HepG2 (cell line): ENCODE data around the gene MRPS17. TPM values are rescaled to one million over a fixed set of nuclear protein-coding genes. Genes with fewer than 3 reads are reported as not detected.

ENCODE experiments used
- ATF1 ChIP-seq: IDR thresholded peaks from 2 replicates; pipeline ENCODE4 v1.6.1; 2016; ENCODE audit warnings: mild to moderate bottlenecking, control low read depth
- CHCHD3 ChIP-seq: sonication (generic); formaldehyde crosslinking; IDR thresholded peaks from 2 replicates; pipeline ENCODE4 v1.8.0; 2022; ENCODE audit warnings: mild to moderate bottlenecking, missing genetic modification reagents, moderate library complexity
- CTCF ChIP-seq: sonication (generic); formaldehyde crosslinking; IDR thresholded peaks from 2 replicates; pipeline ENCODE4 v1.5.0; 2020; ENCODE audit warnings: mild to moderate bottlenecking, missing genetic modification reagents, moderate library complexity
- PHF20 ChIP-seq: sonication (generic); formaldehyde crosslinking; IDR thresholded peaks from 2 replicates; pipeline ENCODE4 v1.5.0; 2020; ENCODE audit warnings: mild to moderate bottlenecking, missing genetic modification reagents
- PHF21A ChIP-seq: sonication (generic); formaldehyde crosslinking; IDR thresholded peaks from 2 replicates; pipeline ENCODE4 v1.5.0; 2020; ENCODE audit warnings: mild to moderate bottlenecking, missing genetic modification reagents
- PRDM10 ChIP-seq: sonication (generic); formaldehyde crosslinking; IDR thresholded peaks from 2 replicates; pipeline ENCODE4 v1.4.0; 2020; ENCODE audit warnings: low read depth, missing genetic modification reagents
- USF2 ChIP-seq, 2 experiments: sonication (generic) in 1 of 2; formaldehyde crosslinking in 1 of 2; IDR thresholded peaks; 2 replicates each; pipeline versions ENCODE4 v1.5.1 to v1.6.1; 2011 to 2020; ENCODE audit warnings: borderline replicate concordance in 1 of 2, low read depth in 1 of 2, low read length in 1 of 2, mild to moderate bottlenecking in 1 of 2, missing genetic modification reagents in 1 of 2, moderate library complexity in 1 of 2
- ZNF326 ChIP-seq: sonication (generic); formaldehyde crosslinking; IDR thresholded peaks from 2 replicates; pipeline ENCODE4 v1.4.0; 2020; ENCODE audit warnings: missing genetic modification reagents, borderline replicate concordance
- ZNF512B ChIP-seq: sonication (generic); formaldehyde crosslinking; IDR thresholded peaks from 2 replicates; pipeline ENCODE4 v1.5.1; 2020; ENCODE audit warnings: missing genetic modification reagents, mild to moderate bottlenecking, borderline replicate concordance
- ZNF775 ChIP-seq: sonication (generic); formaldehyde crosslinking; IDR thresholded peaks from 2 replicates; pipeline ENCODE4 v1.4.0; 2020; ENCODE audit warnings: missing genetic modification reagents, mild to moderate bottlenecking, moderate library complexity, borderline replicate concordance
- polyA plus RNA-seq, 8 experiments: library from polyadenylated mRNA; depleted of rRNA in 3 of 8; stranded (reverse) in 7 of 8; unstranded in 1 of 8; fragments of >200 nt; fragmentation: Illumina TruSeq in 4 of 8; extraction: Trizol in 4 of 8; gene quantifications; 2 replicates each; pipeline versions ENCODE4 v1.2.1 to v1.2.3, GENCODE V29; 2011 to 2016; ENCODE audit warnings: low read depth in 4 of 8, missing spikeins in 1 of 8, mixed read lengths in 1 of 8; ENCODE audit not compliant: insufficient read depth in 1 of 8
- total RNA-seq, 5 experiments: library from RNA; depleted of rRNA; stranded (reverse); fragments of >200 nt; fragmentation: Illumina TruSeq; extraction: Trizol; gene quantifications; 2 replicates each; pipeline ENCODE4 v1.2.3, GENCODE V29; 2016; ENCODE audit warnings: low read depth in 1 of 5
- TF ChIP-seq, protein P1 (sequence below): sonication (generic); formaldehyde crosslinking; IDR thresholded peaks from 2 replicates; pipeline ENCODE4 v1.5.0; 2020; ENCODE audit warnings: mild to moderate bottlenecking, missing genetic modification reagents, borderline replicate concordance
- TF ChIP-seq, protein P2 (sequence below): sonication (generic); formaldehyde crosslinking; IDR thresholded peaks from 2 replicates; pipeline ENCODE4 v1.8.0; 2022; ENCODE audit warnings: missing genetic modification reagents, mild to moderate bottlenecking, inconsistent platforms, borderline replicate concordance

The MRPS17 gene
- total and polyA plus RNA-seq, 2 of the 13 experiments (the other 11 are each of a cell fraction or from before 2014, with no cell fraction given), result 14.9 to 31.3 TPM

- TF ChIP-seq USF2 (IDR thresholded peaks at IDR 0.05; ENCODE audit: low read depth, low read length) (0 out of 2 replicates have a peak, but pooled peaks have one; percentile 52), USF2 (CRISPR knock-in tag; IDR thresholded peaks at IDR 0.05; ENCODE audit: borderline replicate concordance) (peak; percentile 81; the same call in 1 of the 2 replicates), PHF20 (no peak), PRDM10 (CRISPR knock-in tag) (no peak), CHCHD3 (no peak), ATF1 (CRISPR knock-in tag) (peak; percentile 30; the same call in 1 of the 2 replicates), ZNF775 (CRISPR knock-in tag) (no peak), PHF21A (CRISPR knock-in tag) (peak; percentile 91), ZNF512B (CRISPR knock-in tag) (no peak), CTCF (CRISPR knock-in tag) (0 out of 2 replicates have a peak, but pooled peaks have one; percentile 11), ZNF326 (CRISPR knock-in tag) (no peak)
- TF ChIP-seq, protein P1, sequence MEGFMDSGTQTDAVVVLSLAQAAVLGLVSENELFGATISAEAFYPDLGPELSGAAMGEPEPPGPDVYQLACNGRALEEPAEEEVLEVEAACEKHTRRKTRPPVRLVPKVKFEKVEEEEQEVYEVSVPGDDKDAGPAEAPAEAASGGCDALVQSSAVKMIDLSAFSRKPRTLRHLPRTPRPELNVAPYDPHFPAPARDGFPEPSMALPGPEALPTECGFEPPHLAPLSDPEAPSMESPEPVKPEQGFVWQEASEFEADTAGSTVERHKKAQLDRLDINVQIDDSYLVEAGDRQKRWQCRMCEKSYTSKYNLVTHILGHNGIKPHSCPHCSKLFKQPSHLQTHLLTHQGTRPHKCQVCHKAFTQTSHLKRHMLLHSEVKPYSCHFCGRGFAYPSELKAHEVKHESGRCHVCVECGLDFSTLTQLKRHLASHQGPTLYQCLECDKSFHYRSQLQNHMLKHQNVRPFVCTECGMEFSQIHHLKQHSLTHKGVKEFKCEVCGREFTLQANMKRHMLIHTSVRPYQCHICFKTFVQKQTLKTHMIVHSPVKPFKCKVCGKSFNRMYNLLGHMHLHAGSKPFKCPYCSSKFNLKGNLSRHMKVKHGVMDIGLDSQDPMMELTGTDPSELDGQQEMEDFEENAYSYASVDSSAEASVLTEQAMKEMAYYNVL (CRISPR knock-in tag), result peak; percentile 58; the same call in 1 of the 2 replicates
- TF ChIP-seq, protein P2, sequence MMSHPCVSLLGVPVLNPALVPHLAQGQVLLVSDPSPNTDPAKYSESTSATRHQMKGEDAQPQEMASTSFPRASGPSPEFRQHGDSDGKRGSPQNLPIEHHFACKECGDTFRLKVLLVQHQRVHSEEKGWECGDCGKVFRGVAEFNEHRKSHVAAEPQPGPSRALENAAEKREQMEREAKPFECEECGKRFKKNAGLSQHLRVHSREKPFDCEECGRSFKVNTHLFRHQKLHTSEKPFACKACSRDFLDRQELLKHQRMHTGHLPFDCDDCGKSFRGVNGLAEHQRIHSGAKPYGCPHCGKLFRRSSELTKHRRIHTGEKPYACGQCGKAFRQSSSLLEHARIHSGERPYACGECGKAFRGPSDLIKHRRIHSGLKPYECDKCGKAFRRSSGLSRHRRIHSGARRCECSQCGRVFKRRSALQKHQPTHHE, result no peak
Measured at GRCh38 chr7:55996856-55997500, 45.3 kb downstream of the MRPS17 start (continued).
